HepG2 (cell line): ENCODE results near the gene COL4A2.

Experiments
- CEBPB ChIP-seq: IDR thresholded peaks from 2 replicates; pipeline ENCODE4 v1.6.1; 2011; ENCODE audit warnings: low read depth, low read length, improper control_type of control experiment, borderline replicate concordance
- EZH2 ChIP-seq: conservative IDR thresholded peaks from 2 replicates; pipeline ENCODE4 v1.6.1; 2012; ENCODE audit warnings: mild to moderate bottlenecking, low read depth, low read length, moderate library complexity
- SALL2 ChIP-seq: sonication (generic); formaldehyde crosslinking; IDR thresholded peaks from 2 replicates; pipeline ENCODE4 v1.8.1; 2023; ENCODE audit warnings: mild to moderate bottlenecking, missing genetic modification reagents, inconsistent platforms
- TBP ChIP-seq: sonication (generic); formaldehyde crosslinking; IDR thresholded peaks from 2 replicates; pipeline ENCODE4 v1.5.0; 2020; ENCODE audit warnings: missing genetic modification reagents
- ZHX1 ChIP-seq: sonication (generic); formaldehyde crosslinking; IDR thresholded peaks from 2 replicates; pipeline ENCODE4 v1.8.1; 2022; ENCODE audit warnings: low read depth, mild to moderate bottlenecking, missing genetic modification reagents

DNA sequence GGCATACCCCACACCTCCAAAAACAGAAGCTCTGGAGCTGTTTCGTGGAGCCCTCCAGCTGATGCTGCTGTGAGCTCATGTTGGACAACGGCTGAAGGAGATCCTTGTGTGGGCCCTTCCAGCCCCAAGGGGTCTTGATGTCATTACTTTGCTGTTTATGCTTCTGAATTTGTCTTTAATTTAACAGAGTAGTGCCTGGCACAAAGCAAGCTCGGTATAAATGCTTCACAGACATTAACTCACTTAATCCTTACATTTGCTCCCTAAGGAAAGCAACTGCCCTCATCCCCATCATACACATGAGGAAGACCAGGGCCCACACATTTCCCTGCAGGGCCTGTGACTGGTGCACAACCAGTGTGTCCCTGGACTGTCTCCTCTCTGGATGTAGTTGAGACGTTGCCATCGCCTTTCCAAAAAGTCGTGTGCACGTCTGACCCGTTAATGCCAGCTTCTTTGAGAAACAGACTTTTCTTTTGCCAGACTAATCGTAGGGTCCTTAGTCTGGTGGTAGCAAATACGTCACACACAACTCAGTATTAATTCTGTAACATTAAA lies 7.7 kb upstream of the COL4A2 start:
- TF ChIP-seq TBP (CRISPR knock-in tag) (no peak), SALL2 (no peak), EZH2 (no peak), CEBPB (no peak), ZHX1 (CRISPR knock-in tag) (no peak)
